Activated CD8-positive, alpha-beta T cell treated with anti-CD3 and anti-CD28 coated beads, Interleukin-2, amount 10 ng/mL, durations not matched to agents 7 days and 5 days (primary cell): ENCODE measurements around the gene BLACAT1. TPM values are rescaled to one million over a fixed set of nuclear protein-coding genes. Genes with fewer than 3 reads are reported as not detected.

ENCODE experiments used
- ATAC-seq: fragments of 150-1000 bp; cut with Tn5 transposase; one replicate; pipeline ENCODE4 v1.10.0; 2021; ENCODE audit warnings: moderate library complexity
- CTCF ChIA-PET: fragments of 350-600 bp; sonication (Branson Sonifier 250); formaldehyde crosslinking; loops from one replicate; lab custom pipeline; 2021; ENCODE audit warnings: antibody characterized with exemption; lab: Charles Lee
- POLR2A ChIA-PET: fragments of 350-600 bp; sonication (Branson Sonifier 250); formaldehyde crosslinking; loops from one replicate; lab custom pipeline; 2021; ENCODE audit warnings: antibody characterized with exemption; lab: Charles Lee
- DNase-seq: peaks from one replicate; pipeline ENCODE4 v3.0.0-alpha.2; 2020
- H3K27ac Mint-ChIP-seq: one replicate; pipeline ENCODE4 v1.8.0; 2021; ENCODE audit warnings: mild to moderate bottlenecking, mixed read lengths
- H3K27me3 Mint-ChIP-seq: one replicate; pipeline ENCODE4 v1.8.0; 2021; ENCODE audit warnings: low read depth, mixed read lengths
- H3K36me3 Mint-ChIP-seq: one replicate; pipeline ENCODE4 v1.8.0; 2021; ENCODE audit warnings: low read depth, mixed read lengths
- H3K4me1 Mint-ChIP-seq: one replicate; pipeline ENCODE4 v1.8.0; 2021; ENCODE audit warnings: low read depth, mixed read lengths
- H3K4me3 Mint-ChIP-seq: one replicate; pipeline ENCODE4 v1.8.0; 2021; ENCODE audit warnings: mild to moderate bottlenecking, mixed read lengths
- H3K9me3 Mint-ChIP-seq: one replicate; pipeline ENCODE4 v1.8.0; 2022; ENCODE audit warnings: mixed read lengths; ENCODE audit not compliant: insufficient read depth
- total RNA-seq, 2 experiments: library from RNA; stranded (reverse); gene quantifications; one replicate each; pipeline ENCODE4 v1.2.3, GENCODE V29; 2021

Gene BLACAT1
- total RNA-seq, 2 experiments from 2014 or later: 0.16 TPM

DNA sequence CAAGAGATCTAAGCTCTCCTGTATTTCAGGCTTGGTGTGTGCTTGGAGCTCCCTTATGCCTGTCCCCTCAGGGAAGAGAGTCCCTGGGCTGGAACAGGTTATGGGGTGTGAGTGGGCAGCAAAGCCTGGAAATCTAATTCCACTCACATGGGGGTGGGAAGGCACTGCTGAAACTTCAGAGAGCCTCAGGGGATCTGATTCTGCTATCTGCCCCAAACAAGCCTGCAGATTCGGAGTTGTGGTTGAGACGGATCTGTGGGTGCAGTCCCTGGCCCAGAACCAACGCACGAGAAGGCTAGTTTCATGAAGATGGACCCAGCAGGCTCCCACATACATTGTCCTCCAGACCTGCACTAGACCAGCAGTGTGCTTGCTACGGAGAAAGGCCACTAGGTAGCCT lies 2.9 kb downstream of the BLACAT1 start:
- Mint-ChIP-seq H3K4me3 (no peak overlapping the region), H3K27me3 (peaks cover 52% of the 10 kb centered on the region), H3K36me3 (no peaks in the 10 kb centered on the region), H3K4me1 (peaks cover 18% of the 10 kb centered on the region), H3K9me3 (no peaks in the 10 kb centered on the region), H3K27ac (no peak overlapping the region)
- ChIA-PET POLR2A (interaction anchor here (1.4 kb wide), 1 partner anchor 12 kb away, joined by 4 read pairs; no protein-coding TSS in a partner anchor), CTCF (interaction anchor here (0.6 to 1.2 kb wide), 2 partner anchors 22 to 32 kb away, joined by 3 to 4 read pairs; no protein-coding TSS in a partner anchor)
- no peak for DNase-seq
- ATAC-seq: no peak

DNA sequence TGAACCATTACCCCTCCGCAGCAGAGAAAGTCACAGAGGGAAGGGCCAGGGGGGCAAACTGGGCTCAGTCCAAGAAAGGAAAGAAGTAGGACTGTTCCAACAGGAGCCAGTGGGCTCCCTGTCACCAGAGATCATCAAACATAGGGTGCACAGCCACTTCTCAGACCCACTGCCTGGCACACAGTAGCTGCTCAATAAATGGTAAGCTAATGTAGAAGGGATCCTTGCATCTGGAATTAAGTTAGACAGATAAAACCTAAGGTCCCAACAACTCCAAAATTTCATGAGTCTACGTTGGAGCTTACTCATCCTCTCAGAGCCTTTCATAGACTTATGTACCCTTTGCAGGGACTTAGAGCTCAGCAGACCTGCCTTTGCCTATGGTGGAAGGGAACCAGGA lies 3.5 kb downstream of the BLACAT1 start:
- Mint-ChIP-seq H3K4me1 (peaks cover 15% of the 10 kb centered on the region), H3K9me3 (no peaks in the 10 kb centered on the region), H3K36me3 (no peaks in the 10 kb centered on the region), H3K4me3 (no peak overlapping the region), H3K27ac (no peak overlapping the region), H3K27me3 (peaks cover 46% of the 10 kb centered on the region)
- ATAC-seq: no peak
- POLR2A ChIA-PET: interaction anchor here (1.4 kb wide), 1 partner anchor 11 kb away, joined by 4 read pairs; no protein-coding TSS in a partner anchor
- CTCF ChIA-PET: interaction anchor here (1.2 kb wide), 1 partner anchor 21 kb away, joined by 4 read pairs; no protein-coding TSS in a partner anchor
- DNase-seq: no peak

DNA sequence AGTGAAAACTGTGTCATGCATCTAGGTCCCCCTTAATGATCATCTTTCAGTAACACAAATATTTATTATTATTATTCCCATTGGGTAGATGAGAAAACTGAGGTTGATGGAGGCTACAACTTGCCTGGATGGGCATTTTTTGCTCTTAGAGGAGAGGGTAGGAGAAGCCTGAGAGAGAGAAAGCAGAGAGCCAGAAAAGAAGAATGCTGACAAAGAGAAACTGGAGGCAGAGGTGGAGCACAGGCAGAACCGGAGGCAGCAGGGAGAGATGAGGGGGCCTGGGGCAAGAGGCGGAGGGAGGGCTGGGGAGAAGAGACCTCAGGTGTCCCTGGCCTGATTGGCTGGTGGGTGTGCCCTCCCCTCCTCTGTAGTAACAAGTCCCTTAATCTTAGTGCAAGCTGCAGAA lies 4.1 kb downstream of the BLACAT1 start:
- ATAC-seq (no peak), DNase-seq (no peak)
- peaks cover 15% of the 10 kb centered on the region for H3K4me1 Mint-ChIP-seq
- H3K4me3 Mint-ChIP-seq: no peak overlapping the region
- no peaks in the 10 kb centered on the region for H3K36me3 Mint-ChIP-seq
- ChIA-PET POLR2A (interaction anchor here (1.4 kb wide), 1 partner anchor 10 kb away, joined by 4 read pairs; no protein-coding TSS in a partner anchor), CTCF (no interaction called here)
- H3K9me3 Mint-ChIP-seq: no peaks in the 10 kb centered on the region
- no peak overlapping the region for H3K27ac Mint-ChIP-seq
- peaks cover 46% of the 10 kb centered on the region for H3K27me3 Mint-ChIP-seq

DNA sequence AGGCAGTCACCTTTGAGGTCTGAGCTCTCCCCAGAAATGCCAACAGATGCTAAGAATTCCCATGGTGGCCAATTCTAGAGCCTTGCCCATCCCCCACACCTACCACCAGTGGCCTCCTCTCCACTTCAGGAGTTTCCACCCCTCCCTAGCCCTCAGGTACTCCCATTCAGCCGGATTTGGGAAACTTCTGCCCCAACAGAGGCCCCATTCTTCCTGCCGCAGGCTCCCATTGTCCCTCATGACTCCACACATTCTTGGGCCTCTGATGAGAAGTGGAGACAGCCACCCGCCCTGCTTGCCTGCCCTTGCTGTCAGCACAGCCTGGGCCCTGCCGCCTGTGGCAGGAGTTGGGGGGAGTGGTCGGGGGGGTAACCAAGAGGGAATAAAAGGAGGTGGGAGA lies 4.6 kb downstream of the BLACAT1 start:
- ChIA-PET CTCF (no interaction called here), POLR2A (no interaction called here)
- no peaks in the 10 kb centered on the region for H3K9me3 Mint-ChIP-seq
- H3K4me1 Mint-ChIP-seq: peaks cover 12% of the 10 kb centered on the region
- ATAC-seq (no peak), DNase-seq (no peak)
- H3K36me3 Mint-ChIP-seq: no peaks in the 10 kb centered on the region
- H3K27me3 Mint-ChIP-seq: peaks cover 42% of the 10 kb centered on the region
- H3K4me3 Mint-ChIP-seq: no peak overlapping the region
- no peak overlapping the region for H3K27ac Mint-ChIP-seq

DNA sequence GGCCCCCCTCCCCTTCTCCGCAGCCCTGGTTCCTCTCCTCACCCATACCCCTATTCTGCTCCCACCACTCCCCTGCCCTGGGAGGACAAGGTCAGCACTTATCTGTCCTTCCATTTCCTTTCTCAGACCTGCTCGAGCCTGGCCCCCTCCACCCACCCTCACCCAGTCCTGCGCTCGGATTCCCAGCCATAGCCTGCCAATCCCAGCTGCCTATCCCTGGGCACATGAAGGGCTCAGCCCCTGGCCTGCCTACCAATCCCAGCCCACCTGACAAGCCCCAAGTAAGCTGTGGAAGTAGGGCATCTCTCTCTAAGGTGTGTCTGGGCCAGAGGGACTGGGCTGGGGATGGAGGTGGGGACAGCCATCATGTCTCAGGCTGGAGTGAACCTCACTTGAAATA lies 5.4 kb downstream of the BLACAT1 start:
- ATAC-seq (no peak), DNase-seq (no peak)
- H3K36me3 Mint-ChIP-seq: no peaks in the 10 kb centered on the region
- H3K4me3 Mint-ChIP-seq: no peak overlapping the region
- H3K4me1 Mint-ChIP-seq: peaks cover 7% of the 10 kb centered on the region
- H3K9me3 Mint-ChIP-seq: no peaks in the 10 kb centered on the region
- ChIA-PET CTCF (no interaction called here), POLR2A (no interaction called here)
- H3K27me3 Mint-ChIP-seq: peaks cover 36% of the 10 kb centered on the region
- no peak overlapping the region for H3K27ac Mint-ChIP-seq

DNA sequence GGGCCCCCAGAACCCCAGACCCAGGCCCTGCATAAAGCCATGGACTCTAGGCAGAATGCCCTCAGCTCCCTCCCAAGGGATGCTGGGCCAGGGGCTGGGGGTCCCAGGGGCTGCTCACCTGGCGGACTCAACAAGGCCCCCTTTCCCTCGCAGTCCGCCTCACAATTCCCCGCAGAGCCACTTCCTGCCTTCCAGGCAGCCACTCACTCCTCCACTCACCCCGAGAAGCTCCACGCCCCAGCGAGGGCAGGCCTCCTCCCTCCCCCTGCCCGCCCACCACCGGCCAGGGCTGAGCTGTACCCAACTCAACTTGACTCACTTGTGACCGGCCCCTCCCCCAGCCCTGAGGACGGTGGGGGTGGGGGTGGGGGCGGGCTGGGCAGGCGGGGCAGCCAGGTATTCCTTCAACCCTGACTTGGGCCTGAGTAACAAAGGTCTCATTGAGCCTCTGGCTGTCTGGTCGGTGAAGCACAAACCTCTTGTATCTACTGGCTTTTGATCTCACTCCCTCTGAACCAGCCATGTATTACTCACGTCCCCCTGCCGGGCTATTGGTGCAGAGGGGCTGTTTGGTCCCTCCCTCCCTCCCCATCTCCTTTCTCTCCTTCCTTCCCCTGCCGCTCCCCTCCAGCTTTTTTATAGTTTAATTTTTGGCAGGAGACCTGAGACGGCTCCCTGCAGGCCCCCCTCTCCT lies 5.9 kb downstream of the BLACAT1 start:
- DNase-seq (peak; percentile 30), ATAC-seq (peak; percentile 69)
- H3K36me3 Mint-ChIP-seq: no peaks in the 10 kb centered on the region
- H3K27me3 Mint-ChIP-seq: peaks cover 36% of the 10 kb centered on the region
- H3K27ac Mint-ChIP-seq: peak overlapping the region; percentile 57
- H3K9me3 Mint-ChIP-seq: no peaks in the 10 kb centered on the region
- peaks cover 7% of the 10 kb centered on the region for H3K4me1 Mint-ChIP-seq
- CTCF ChIA-PET: interaction anchor here (1.2 to 11.4 kb wide), 2 partner anchors 37 to 96 kb away, joined by 3 to 84 read pairs; no protein-coding TSS in a partner anchor
- H3K4me3 Mint-ChIP-seq: peak overlapping the region; percentile 52
- POLR2A ChIA-PET: no interaction called here

DNA sequence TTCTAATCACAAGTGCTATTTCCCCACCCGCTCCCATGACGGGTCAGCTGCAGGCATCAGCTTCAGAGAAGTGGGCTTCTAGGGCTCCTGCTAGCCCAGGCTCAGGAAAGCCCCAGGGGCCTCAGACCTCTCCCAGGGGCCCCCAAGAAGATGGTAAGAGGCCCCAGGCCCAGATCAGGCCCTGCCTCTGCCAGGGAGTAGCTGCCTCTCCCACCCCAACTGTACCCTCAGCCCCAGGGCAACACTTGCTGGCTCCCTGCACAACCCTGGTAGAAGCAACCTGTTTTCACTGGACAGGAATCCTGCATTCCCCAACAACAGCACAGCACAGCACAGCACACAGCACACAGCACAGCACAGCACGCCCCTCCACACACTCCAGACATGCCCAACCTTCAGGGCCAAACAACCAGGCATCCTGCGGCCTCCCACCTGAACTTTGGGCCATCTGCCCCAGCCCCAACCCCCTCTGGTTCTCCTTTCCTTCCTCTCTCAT lies 6.5 kb downstream of the BLACAT1 start:
- Mint-ChIP-seq H3K36me3 (no peaks in the 10 kb centered on the region), H3K4me1 (peaks cover 7% of the 10 kb centered on the region), H3K27ac (peak overlapping the region; percentile 57), H3K27me3 (peaks cover 31% of the 10 kb centered on the region), H3K9me3 (no peaks in the 10 kb centered on the region), H3K4me3 (peak overlapping the region; percentile 52)
- ChIA-PET CTCF (interaction anchor here (1.2 to 11.4 kb wide), 3 partner anchors 19 to 95 kb away, joined by 3 to 84 read pairs (median 4); no protein-coding TSS in a partner anchor), POLR2A (no interaction called here)
- ATAC-seq (no peak), DNase-seq (no peak)

DNA sequence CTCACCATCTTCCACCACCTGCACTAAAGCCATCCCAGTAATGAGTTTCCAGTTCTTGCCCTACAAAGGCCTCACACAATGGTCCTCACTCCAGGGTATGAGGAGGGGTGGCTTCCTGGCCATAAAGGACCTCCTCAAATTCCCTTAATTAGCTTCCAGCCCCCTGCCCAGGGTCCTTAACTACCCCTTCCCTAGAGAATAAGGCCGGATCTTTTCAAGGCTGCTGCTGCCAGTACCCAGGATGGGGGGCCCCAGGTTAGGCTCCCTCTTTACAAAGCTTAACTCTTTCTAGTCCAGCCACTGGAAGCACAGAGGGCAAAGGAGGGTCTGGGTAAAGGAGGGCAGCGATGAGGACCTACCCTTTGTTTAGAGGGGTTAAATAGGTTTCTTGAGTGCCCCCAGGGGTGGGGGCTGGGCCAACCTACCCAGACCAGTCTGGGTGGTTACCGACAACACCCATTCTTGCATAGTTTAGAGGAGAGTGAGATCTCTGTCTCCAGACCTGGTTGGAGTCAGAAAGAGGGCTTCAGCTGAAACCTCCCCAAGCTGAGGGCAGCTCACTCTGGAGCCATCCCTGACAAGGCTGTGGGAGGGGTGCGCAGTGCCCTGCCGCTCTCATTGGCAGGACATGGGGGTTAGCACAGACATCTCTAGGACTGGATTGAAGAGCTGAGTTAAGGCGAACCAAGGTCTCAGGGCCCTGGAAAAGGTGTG lies 7.1 kb downstream of the BLACAT1 start:
- Mint-ChIP-seq H3K27me3 (peaks cover 25% of the 10 kb centered on the region), H3K27ac (no peak overlapping the region), H3K36me3 (no peaks in the 10 kb centered on the region), H3K4me1 (peaks cover 7% of the 10 kb centered on the region), H3K4me3 (no peak overlapping the region), H3K9me3 (no peaks in the 10 kb centered on the region)
- CTCF ChIA-PET: interaction anchor here (1.2 to 11.4 kb wide), 3 partner anchors 18 to 95 kb away, joined by 3 to 84 read pairs (median 4); no protein-coding TSS in a partner anchor
- no peak for DNase-seq
- POLR2A ChIA-PET: interaction anchor here (0.7 kb wide), 1 partner anchor 39 kb away, joined by 3 read pairs; no protein-coding TSS in a partner anchor
- ATAC-seq: no peak

DNA sequence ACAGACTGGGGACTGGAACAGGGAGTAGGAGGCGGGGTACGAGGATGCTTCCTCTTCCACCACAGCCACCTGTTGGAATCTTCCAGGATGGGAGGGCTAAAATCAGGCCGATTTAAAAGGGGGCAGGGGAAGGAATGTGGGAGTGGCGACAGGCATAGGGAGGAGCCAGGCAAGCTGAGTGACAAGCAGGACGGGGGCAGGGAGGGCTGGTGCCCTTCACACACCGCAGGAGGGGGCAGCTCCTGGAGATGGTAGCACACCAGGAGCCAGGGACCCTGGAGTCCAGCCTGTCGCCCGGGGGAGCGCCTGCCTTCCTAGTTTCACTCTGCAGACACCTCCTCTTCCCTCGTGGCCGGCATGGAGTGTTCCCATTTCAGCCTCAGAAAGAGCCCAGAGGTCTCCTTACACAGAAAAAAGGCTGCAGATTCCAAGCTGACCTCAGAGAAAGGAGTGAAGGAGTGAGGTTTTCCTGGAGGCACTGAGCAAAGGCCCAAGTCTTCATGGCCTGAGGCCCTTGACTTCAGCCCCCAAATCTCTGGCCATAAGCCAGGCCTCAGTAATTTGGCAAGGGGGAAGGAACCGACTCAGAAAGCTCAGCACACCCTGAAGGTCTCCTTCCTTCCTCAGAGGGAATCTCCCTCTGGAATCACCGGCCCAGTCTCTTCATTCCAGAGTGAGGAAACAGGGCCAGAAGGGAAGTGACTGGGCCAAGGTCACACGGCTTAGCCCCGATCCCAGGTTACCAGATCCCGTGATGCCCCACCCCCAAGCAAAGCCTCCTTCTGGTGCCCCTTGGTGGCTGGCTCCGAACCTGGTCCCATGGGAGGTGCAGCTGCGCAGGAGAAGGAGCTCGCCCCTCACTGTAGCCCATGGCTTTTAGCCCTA lies 8.1 kb downstream of the BLACAT1 start:
- ChIA-PET CTCF (interaction anchor here (1.5 to 11.4 kb wide), 2 partner anchors 17 to 39 kb away, joined by 4 to 84 read pairs; no protein-coding TSS in a partner anchor), POLR2A (interaction anchor here (0.7 kb wide), 1 partner anchor 38 kb away, joined by 3 read pairs; no protein-coding TSS in a partner anchor)
- Mint-ChIP-seq H3K9me3 (no peaks in the 10 kb centered on the region), H3K4me1 (peaks cover 7% of the 10 kb centered on the region), H3K4me3 (no peak overlapping the region), H3K27ac (no peak overlapping the region), H3K36me3 (no peaks in the 10 kb centered on the region), H3K27me3 (peaks cover 17% of the 10 kb centered on the region)
- ATAC-seq (no peak), DNase-seq (no peak)

DNA sequence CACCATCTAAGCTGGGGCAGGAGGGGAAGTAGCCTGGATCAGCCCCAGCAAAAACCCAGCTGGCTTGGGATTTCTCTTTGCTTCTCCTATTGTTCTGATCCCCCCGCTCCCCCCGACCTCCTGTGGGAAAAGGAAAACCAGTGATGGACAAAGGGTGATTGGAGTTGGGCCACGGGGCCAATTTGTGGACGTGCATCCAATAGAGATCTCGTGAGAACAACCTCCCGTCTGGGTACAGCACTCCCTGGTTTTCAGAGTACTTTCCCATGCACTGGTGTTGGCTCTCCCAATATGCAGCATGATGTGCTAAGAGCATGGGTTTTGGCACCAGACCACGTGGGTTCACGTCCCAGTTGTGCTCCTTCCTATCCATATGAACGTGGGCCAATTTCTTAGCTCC lies 9.0 kb downstream of the BLACAT1 start:
- ATAC-seq (no peak), DNase-seq (no peak)
- ChIA-PET CTCF (interaction anchor here (2.4 to 11.4 kb wide), 2 partner anchors 16 to 40 kb away, joined by 7 to 84 read pairs; no protein-coding TSS in a partner anchor), POLR2A (no interaction called here)
- Mint-ChIP-seq H3K9me3 (no peaks in the 10 kb centered on the region), H3K4me1 (peaks cover 9% of the 10 kb centered on the region), H3K27ac (no peak overlapping the region), H3K4me3 (no peak overlapping the region), H3K36me3 (no peaks in the 10 kb centered on the region), H3K27me3 (peaks cover 10% of the 10 kb centered on the region)

DNA sequence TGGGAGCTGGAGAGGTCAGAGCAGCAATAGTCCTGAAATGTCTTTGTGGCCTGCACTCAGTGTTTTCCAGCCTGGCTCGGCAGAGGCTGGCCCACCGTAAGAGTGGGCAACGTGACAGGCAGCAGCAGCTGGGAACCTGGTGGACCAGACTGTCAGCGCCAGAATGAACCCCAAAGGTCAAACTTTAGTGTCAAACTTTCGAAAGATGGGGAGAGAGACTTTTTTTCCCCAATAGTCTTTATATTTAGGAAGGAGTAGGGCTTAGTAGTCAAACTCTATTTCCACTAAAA lies 10.3 kb downstream of the BLACAT1 start:
- ATAC-seq (no peak), DNase-seq (no peak)
- H3K9me3 Mint-ChIP-seq: no peaks in the 10 kb centered on the region
- H3K27ac Mint-ChIP-seq: no peak overlapping the region
- peaks cover 21% of the 10 kb centered on the region for H3K4me1 Mint-ChIP-seq
- no peak overlapping the region for H3K4me3 Mint-ChIP-seq
- no peaks in the 10 kb centered on the region for H3K36me3 Mint-ChIP-seq
- CTCF ChIA-PET: interaction anchor here (1.0 to 11.4 kb wide), 3 partner anchors 15 to 41 kb away, joined by 3 to 84 read pairs (median 7); no protein-coding TSS in a partner anchor
- POLR2A ChIA-PET: no interaction called here
- peaks cover 2% of the 10 kb centered on the region for H3K27me3 Mint-ChIP-seq
